NCI-H2227 (cell line): ENCODE measurements around the gene MED17.
A peak's percentile ranks its signal among the peaks of the same experiment; 100 is the strongest.
"Not testable (repeated sequence)": the region's sequence is repeated elsewhere in the genome, so short reads cannot be mapped to it uniquely, and the experiment has no call there.

Source experiments
- DNase-seq: peaks from one replicate; lab custom pipeline; 2025; ENCODE audit not compliant: unreplicated experiment; lab: John Stamatoyannopoulos, UW

The MED17 gene

GRCh38 chr11:93784145-93784934, at the start of gene MED17:
TSS of gene MED17 (plus strand) at chr11:93784282. CDS start at chr11:93784514, 232 bp downstream.
- peak; percentile 93 for DNase-seq

GRCh38 chr11:93734427-93735222, 49.5 kb upstream of the MED17 start:
- no peak for DNase-seq

GRCh38 chr11:93735627-93736026, 48.5 kb upstream of the MED17 start:
- no peak for DNase-seq

GRCh38 chr11:93736129-93736528, 48.0 kb upstream of the MED17 start:
- no peak for DNase-seq

GRCh38 chr11:93737904-93738612, 46.0 kb upstream of the MED17 start:
- DNase-seq = no peak

GRCh38 chr11:93738647-93739081, 45.4 kb upstream of the MED17 start:
- no peak for DNase-seq

- DNase-seq = no peak
Measured at GRCh38 chr11:93740031-93740729, 43.9 kb upstream of the MED17 start.

GRCh38 chr11:93740730-93741093, 43.4 kb upstream of the MED17 start:
- DNase-seq = peak; percentile 56

GRCh38 chr11:93741094-93741881, 42.8 kb upstream of the MED17 start, which contains the start of the genes C11orf54 and TAF1D:
TSS of gene C11orf54 (plus strand) at chr11:93741672. CDS start at chr11:93747394, 5,722 bp downstream.
TSS of gene TAF1D (minus strand) at chr11:93741495. CDS start at chr11:93739304, 2,191 bp downstream.
- peak; percentile 97 for DNase-seq

GRCh38 chr11:93741882-93742226, 42.2 kb upstream of the MED17 start:
- peak; percentile 33 for DNase-seq

- DNase-seq = no peak
Measured at GRCh38 chr11:93743291-93743690, 40.8 kb upstream of the MED17 start.

GRCh38 chr11:93744669-93745004, 39.4 kb upstream of the MED17 start:
- DNase-seq = no peak

- DNase-seq = not testable (repeated sequence)
Measured at GRCh38 chr11:93745005-93745755, 38.9 kb upstream of the MED17 start.

- DNase-seq = no peak
Measured at GRCh38 chr11:93746101-93746500, 38.0 kb upstream of the MED17 start.

GRCh38 chr11:93747122-93747521, 37.0 kb upstream of the MED17 start:
- DNase-seq = no peak

- DNase-seq = no peak
Measured at GRCh38 chr11:93751001-93751400, 33.1 kb upstream of the MED17 start.

- DNase-seq = no peak
Measured at GRCh38 chr11:93753241-93753640, 30.8 kb upstream of the MED17 start.

GRCh38 chr11:93756748-93757147, 27.3 kb upstream of the MED17 start:
- DNase-seq = no peak

GRCh38 chr11:93757301-93757700, 26.8 kb upstream of the MED17 start:
- DNase-seq = no peak
